Endodermal cell (in vitro differentiated cells): ENCODE results near the gene MAPK9. TPM values are rescaled to one million over a fixed set of nuclear protein-coding genes. Genes with fewer than 3 reads are reported as not detected.

Source experiments
- DNase-seq: peaks from one replicate; pipeline ENCODE4 v3.0.0-alpha.2; 2017
- H3K27ac ChIP-seq: 2 replicates; pipeline ENCODE4 v1.5.1; 2013; ENCODE audit warnings: mild to moderate bottlenecking, low read depth, low read length, moderate library complexity
- H3K27me3 ChIP-seq: 2 replicates; pipeline ENCODE4 v1.6.1; 2013; ENCODE audit warnings: mild to moderate bottlenecking, low read length, moderate library complexity; ENCODE audit not compliant: insufficient read depth, control insufficient read depth, poor library complexity, severe bottlenecking
- H3K36me3 ChIP-seq: 2 replicates; pipeline ENCODE4 v1.7.0; 2013; ENCODE audit warnings: mild to moderate bottlenecking, low read length, moderate library complexity; ENCODE audit not compliant: control insufficient read depth, insufficient read depth
- H3K4me1 ChIP-seq: one replicate; pipeline ENCODE4 v1.7.0; 2013; ENCODE audit warnings: low read length; ENCODE audit not compliant: control insufficient read depth, insufficient read depth
- H3K4me3 ChIP-seq: 2 replicates; pipeline ENCODE4 v1.5.1; 2013; ENCODE audit warnings: mild to moderate bottlenecking, low read length, moderate library complexity
- H3K9ac ChIP-seq: 2 replicates; pipeline ENCODE4 v1.6.1; 2013; ENCODE audit warnings: mild to moderate bottlenecking, low read length, moderate library complexity; ENCODE audit not compliant: poor library complexity, severe bottlenecking; ENCODE audit errors: extremely low read depth
- H3K9me3 ChIP-seq: 2 replicates; pipeline ENCODE4 v1.6.1; 2013; ENCODE audit warnings: mild to moderate bottlenecking, low read length, moderate library complexity; ENCODE audit not compliant: control insufficient read depth
- H3K27ac Mint-ChIP-seq: 2 replicates; pipeline ENCODE4 v1.8.0; 2020; ENCODE audit warnings: mixed read lengths
- H3K27me3 Mint-ChIP-seq: 2 replicates; pipeline ENCODE4 v1.8.0; 2021; ENCODE audit warnings: mild to moderate bottlenecking, mixed read lengths; ENCODE audit not compliant: insufficient read depth
- H3K36me3 Mint-ChIP-seq: 2 replicates; pipeline ENCODE4 v1.8.0; 2020; ENCODE audit warnings: low read depth, mixed read lengths
- H3K4me1 Mint-ChIP-seq: 2 replicates; pipeline ENCODE4 v1.8.0; 2020; ENCODE audit warnings: mixed read lengths
- H3K4me3 Mint-ChIP-seq: 2 replicates; pipeline ENCODE4 v1.8.0; 2020; ENCODE audit warnings: mild to moderate bottlenecking, moderate library complexity, mixed read lengths
- H3K9me3 Mint-ChIP-seq: 2 replicates; pipeline ENCODE4 v1.8.0; 2020; ENCODE audit warnings: mild to moderate bottlenecking, mixed read lengths
- WGBS, 2 experiments: methylation state at CpG; one replicate each; pipeline versions ENCODE4 v1.1.5 to v1.1.7; 2013; ENCODE audit warnings: missing lambda C conversion rate in 2 of 2, mixed read lengths in 1 of 2; ENCODE audit not compliant: insufficient coverage in 1 of 2, insufficient read length in 1 of 2; 5-methylcytosine and 5-hydroxymethylcytosine counted together
- total RNA-seq, 2 donors: library from RNA; stranded (reverse); fragmentation: NEBNext Ultra II Directional in 1 of 2; extraction: Animal tissue kit (Norgen Biotek cat#: 25700) in 1 of 2; gene quantifications; 2 replicates in 1 of 2; 3 replicates in 1 of 2; pipeline ENCODE4 v1.2.1, GENCODE V29; 2021
- TF ChIP-seq, protein P1 (sequence below): fragments of 200-600 bp; sonication (generic); conservative IDR thresholded peaks from 2 replicates; pipeline ENCODE4 v1.5.0; 2021; ENCODE audit warnings: antibody characterized with exemption, mild to moderate bottlenecking

MAPK9 gene
- total RNA-seq, 2 donors from 2014 or later, result 45.6 to 51.8 TPM

GRCh38 chr5:180323941-180324600 lies 32.2 kb upstream of the MAPK9 start:
- Histone ChIP-seq H3K9me3 (no peaks in the 10 kb centered on the region), H3K4me1 (no peaks in the 10 kb centered on the region), H3K36me3 (peaks cover 70% of the 10 kb centered on the region), H3K4me3 (no peak overlapping the region), H3K9ac (no peak overlapping the region), H3K27ac (peak overlapping the region; percentile 82), H3K27me3 (no peaks in the 10 kb centered on the region)
- DNase-seq, result peak; percentile 55
- Mint-ChIP-seq H3K27me3 (no peaks in the 10 kb centered on the region), H3K4me3 (no peak overlapping the region), H3K36me3 (peaks cover 35% of the 10 kb centered on the region), H3K27ac (no peak overlapping the region), H3K4me1 (peaks cover 2% of the 10 kb centered on the region), H3K9me3 (no peaks in the 10 kb centered on the region)
- TF ChIP-seq, protein P1, sequence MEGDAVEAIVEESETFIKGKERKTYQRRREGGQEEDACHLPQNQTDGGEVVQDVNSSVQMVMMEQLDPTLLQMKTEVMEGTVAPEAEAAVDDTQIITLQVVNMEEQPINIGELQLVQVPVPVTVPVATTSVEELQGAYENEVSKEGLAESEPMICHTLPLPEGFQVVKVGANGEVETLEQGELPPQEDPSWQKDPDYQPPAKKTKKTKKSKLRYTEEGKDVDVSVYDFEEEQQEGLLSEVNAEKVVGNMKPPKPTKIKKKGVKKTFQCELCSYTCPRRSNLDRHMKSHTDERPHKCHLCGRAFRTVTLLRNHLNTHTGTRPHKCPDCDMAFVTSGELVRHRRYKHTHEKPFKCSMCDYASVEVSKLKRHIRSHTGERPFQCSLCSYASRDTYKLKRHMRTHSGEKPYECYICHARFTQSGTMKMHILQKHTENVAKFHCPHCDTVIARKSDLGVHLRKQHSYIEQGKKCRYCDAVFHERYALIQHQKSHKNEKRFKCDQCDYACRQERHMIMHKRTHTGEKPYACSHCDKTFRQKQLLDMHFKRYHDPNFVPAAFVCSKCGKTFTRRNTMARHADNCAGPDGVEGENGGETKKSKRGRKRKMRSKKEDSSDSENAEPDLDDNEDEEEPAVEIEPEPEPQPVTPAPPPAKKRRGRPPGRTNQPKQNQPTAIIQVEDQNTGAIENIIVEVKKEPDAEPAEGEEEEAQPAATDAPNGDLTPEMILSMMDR, result peak; percentile 42
- WGBS, 2 experiments, result 83 to 88% methylated on average over 8 to 11 of the region's 11 CpGs

- Histone ChIP-seq H3K4me1 (no peaks in the 10 kb centered on the region), H3K36me3 (peaks cover 65% of the 10 kb centered on the region), H3K9ac (no peak overlapping the region), H3K27me3 (no peaks in the 10 kb centered on the region), H3K9me3 (no peaks in the 10 kb centered on the region), H3K27ac (peak overlapping the region; percentile 82), H3K4me3 (no peak overlapping the region)
- no peak overlapping the region for H3K27ac Mint-ChIP-seq
- no peak for DNase-seq
- H3K9me3 Mint-ChIP-seq, result no peaks in the 10 kb centered on the region
- H3K36me3 Mint-ChIP-seq, result peaks cover 36% of the 10 kb centered on the region
- no peaks in the 10 kb centered on the region for H3K27me3 Mint-ChIP-seq
- 93 to 94% methylated on average over 13 to 14 of the region's 14 CpGs for WGBS, 2 experiments
- H3K4me1 Mint-ChIP-seq, result peaks cover 2% of the 10 kb centered on the region
- TF ChIP-seq, protein P1, result no peak
- no peak overlapping the region for H3K4me3 Mint-ChIP-seq
Measured at GRCh38 chr5:180323160-180323559, 31.3 kb upstream of the MAPK9 start.

- Histone ChIP-seq H3K9ac (no peak overlapping the region), H3K36me3 (peaks cover 67% of the 10 kb centered on the region), H3K27ac (no peak overlapping the region), H3K4me1 (no peaks in the 10 kb centered on the region), H3K9me3 (no peaks in the 10 kb centered on the region), H3K4me3 (no peak overlapping the region), H3K27me3 (no peaks in the 10 kb centered on the region)
- Mint-ChIP-seq H3K36me3 (peaks cover 44% of the 10 kb centered on the region), H3K9me3 (no peaks in the 10 kb centered on the region), H3K4me3 (no peak overlapping the region), H3K27me3 (no peaks in the 10 kb centered on the region), H3K27ac (no peak overlapping the region), H3K4me1 (no peaks in the 10 kb centered on the region)
- no peak for DNase-seq
- TF ChIP-seq, protein P1, result no peak
- 95 to 98% methylated on average over 19 to 23 of the region's 23 CpGs for WGBS, 2 experiments
Measured at GRCh38 chr5:180318456-180319089, 26.7 kb upstream of the MAPK9 start.
